ENCODE measurements around the gene SYNM. TPM values are rescaled to one million over a fixed set of nuclear protein-coding genes. Genes with fewer than 3 reads are reported as not detected.

SYNM gene
- total RNA-seq, 1 experiment from 2014 or later: 1.9 TPM

DNA sequence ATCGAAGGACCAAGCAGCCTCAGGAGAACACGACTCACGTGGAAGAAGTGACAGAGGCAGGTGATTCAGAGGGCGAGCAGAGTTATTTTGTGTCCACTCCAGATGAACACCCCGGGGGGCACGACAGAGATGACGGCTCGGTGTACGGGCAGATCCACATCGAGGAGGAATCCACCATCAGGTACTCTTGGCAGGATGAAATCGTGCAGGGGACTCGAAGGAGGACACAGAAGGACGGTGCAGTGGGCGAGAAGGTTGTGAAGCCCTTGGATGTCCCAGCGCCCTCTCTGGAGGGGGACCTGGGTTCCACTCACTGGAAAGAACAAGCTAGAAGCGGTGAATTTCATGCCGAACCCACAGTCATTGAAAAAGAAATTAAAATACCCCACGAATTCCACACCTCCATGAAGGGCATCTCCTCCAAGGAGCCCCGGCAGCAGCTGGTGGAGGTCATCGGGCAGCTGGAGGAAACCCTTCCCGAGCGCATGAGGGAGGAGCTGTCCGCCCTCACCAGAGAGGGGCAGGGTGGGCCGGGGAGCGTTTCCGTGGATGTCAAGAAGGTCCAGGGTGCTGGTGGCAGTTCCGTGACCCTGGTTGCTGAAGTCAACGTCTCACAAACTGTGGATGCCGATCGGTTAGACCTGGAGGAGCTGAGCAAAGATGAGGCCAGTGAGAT lies 26.0 kb downstream of the SYNM start:
- Histone ChIP-seq H2BK5ac (ENCODE audit: insufficient read length, low read length) (no peak overlapping the region), H2BK15ac (ENCODE audit: low read depth, low read length) (no peak overlapping the region), H3K79me1 (ENCODE audit: insufficient read depth, low read depth, low read length, poor library complexity, severe bottlenecking) (no peaks in the 10 kb centered on the region), H3K23ac (ENCODE audit: insufficient read length, low read depth, low read length) (no peak overlapping the region), H3K14ac (ENCODE audit: insufficient read depth, low read length) (no peak overlapping the region), H3K9me3 (ENCODE audit: control insufficient read depth, low read depth, low read length) (no peaks in the 10 kb centered on the region), H3K4me1 (ENCODE audit: insufficient read depth, low read length) (no peaks in the 10 kb centered on the region), H3K23me2 (ENCODE audit: insufficient read length, low read depth, low read length, poor library complexity, severe bottlenecking) (no peaks in the 10 kb centered on the region), H3K9ac (ENCODE audit: extremely low read depth, insufficient read length, low read length) (no peak overlapping the region), H4K91ac (ENCODE audit: insufficient read length, low read depth, low read length) (no peak overlapping the region), H4K8ac (replicated peaks; ENCODE audit: insufficient read length, low read depth, low read length) (no peak overlapping the region), H2AK5ac (ENCODE audit: insufficient read length, low read length) (no peak overlapping the region), H3K4me2 (ENCODE audit: insufficient read depth, insufficient read length, low read length) (no peak overlapping the region), H3K27ac (ENCODE audit: insufficient read length, low read depth, low read length) (no peak overlapping the region), H2BK12ac (ENCODE audit: insufficient read length, low read depth, low read length) (no peak overlapping the region), H2AFZ (ENCODE audit: low read length) (no peak overlapping the region), H3K56ac (ENCODE audit: insufficient read length, low read depth, low read length) (no peak overlapping the region), H3K4ac (ENCODE audit: low read depth, low read length) (no peak overlapping the region), H3K27me3 (ENCODE audit: insufficient read depth, low read length) (no peaks in the 10 kb centered on the region), H3K18ac (ENCODE audit: insufficient read length, low read depth, low read length) (no peak overlapping the region), H4K20me1 (ENCODE audit: control insufficient read depth, insufficient read depth, insufficient read length) (no peaks in the 10 kb centered on the region), H4K5ac (ENCODE audit: insufficient read length, low read depth, low read length) (no peak overlapping the region), H3T11ph (ENCODE audit: low read length) (no peak overlapping the region), H3K79me2 (ENCODE audit: insufficient read depth, low read length) (no peaks in the 10 kb centered on the region), H2BK20ac (ENCODE audit: low read depth, low read length, poor library complexity, severe bottlenecking) (no peak overlapping the region), H2BK120ac (ENCODE audit: low read depth, low read length, poor library complexity, severe bottlenecking) (no peak overlapping the region)
- Mint-ChIP-seq H3K4me3 (no peak overlapping the region), H3K27me3 (ENCODE audit: low read depth) (no peaks in the 10 kb centered on the region; the same call in 1 of the 2 replicates), H3K4me1 (0 out of 4 replicates have a peak, but pooled peaks cover 0 to 3% of the 10 kb centered on the region in 2 experiments), H3K27ac (no peak overlapping the region; a peak in 1 of 7 replicates), H3K36me3 (ENCODE audit: insufficient read depth in 1 of 3, low read depth in 3 of 3) (peaks cover 0 to 10% (median 4%) of the 10 kb centered on the region in 3 experiments; a peak in 4 of 7 replicates), H3K9me3 (no peaks in the 10 kb centered on the region)
- TF ChIP-seq, protein P1, sequence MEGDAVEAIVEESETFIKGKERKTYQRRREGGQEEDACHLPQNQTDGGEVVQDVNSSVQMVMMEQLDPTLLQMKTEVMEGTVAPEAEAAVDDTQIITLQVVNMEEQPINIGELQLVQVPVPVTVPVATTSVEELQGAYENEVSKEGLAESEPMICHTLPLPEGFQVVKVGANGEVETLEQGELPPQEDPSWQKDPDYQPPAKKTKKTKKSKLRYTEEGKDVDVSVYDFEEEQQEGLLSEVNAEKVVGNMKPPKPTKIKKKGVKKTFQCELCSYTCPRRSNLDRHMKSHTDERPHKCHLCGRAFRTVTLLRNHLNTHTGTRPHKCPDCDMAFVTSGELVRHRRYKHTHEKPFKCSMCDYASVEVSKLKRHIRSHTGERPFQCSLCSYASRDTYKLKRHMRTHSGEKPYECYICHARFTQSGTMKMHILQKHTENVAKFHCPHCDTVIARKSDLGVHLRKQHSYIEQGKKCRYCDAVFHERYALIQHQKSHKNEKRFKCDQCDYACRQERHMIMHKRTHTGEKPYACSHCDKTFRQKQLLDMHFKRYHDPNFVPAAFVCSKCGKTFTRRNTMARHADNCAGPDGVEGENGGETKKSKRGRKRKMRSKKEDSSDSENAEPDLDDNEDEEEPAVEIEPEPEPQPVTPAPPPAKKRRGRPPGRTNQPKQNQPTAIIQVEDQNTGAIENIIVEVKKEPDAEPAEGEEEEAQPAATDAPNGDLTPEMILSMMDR (conservative IDR thresholded peaks at IDR 0.05): no peak
- DNase-seq: no peak
- no CpG with 5 or more reads among the region's 30 CpGs for WGBS (ENCODE audit: extremely low coverage, insufficient read length, low lambda C conversion rate)

Measured in H9 (cell line).